GM12865 (cell line): ENCODE measurements around the gene ITGA2.

Experiments
- DNase-seq: peaks from one replicate; pipeline ENCODE4 v3.0.0; 2010; ENCODE audit warnings: low read depth
- H3K4me3 ChIP-seq: 2 replicates; pipeline ENCODE4 v1.5.1; 2011; ENCODE audit warnings: mild to moderate bottlenecking, low read depth, low read length, control low read depth
- TF ChIP-seq, protein P1 (sequence below): IDR thresholded peaks from 2 replicates; pipeline ENCODE4 v1.5.1; 2011; ENCODE audit warnings: low read length, control low read depth, low read depth, inconsistent platforms; ENCODE audit not compliant: insufficient read depth; ENCODE audit errors: missing control alignments

ITGA2 gene

GRCh38 chr5:53067641-53068040, 78.5 kb downstream of the ITGA2 start:
- TF ChIP-seq, protein P1, sequence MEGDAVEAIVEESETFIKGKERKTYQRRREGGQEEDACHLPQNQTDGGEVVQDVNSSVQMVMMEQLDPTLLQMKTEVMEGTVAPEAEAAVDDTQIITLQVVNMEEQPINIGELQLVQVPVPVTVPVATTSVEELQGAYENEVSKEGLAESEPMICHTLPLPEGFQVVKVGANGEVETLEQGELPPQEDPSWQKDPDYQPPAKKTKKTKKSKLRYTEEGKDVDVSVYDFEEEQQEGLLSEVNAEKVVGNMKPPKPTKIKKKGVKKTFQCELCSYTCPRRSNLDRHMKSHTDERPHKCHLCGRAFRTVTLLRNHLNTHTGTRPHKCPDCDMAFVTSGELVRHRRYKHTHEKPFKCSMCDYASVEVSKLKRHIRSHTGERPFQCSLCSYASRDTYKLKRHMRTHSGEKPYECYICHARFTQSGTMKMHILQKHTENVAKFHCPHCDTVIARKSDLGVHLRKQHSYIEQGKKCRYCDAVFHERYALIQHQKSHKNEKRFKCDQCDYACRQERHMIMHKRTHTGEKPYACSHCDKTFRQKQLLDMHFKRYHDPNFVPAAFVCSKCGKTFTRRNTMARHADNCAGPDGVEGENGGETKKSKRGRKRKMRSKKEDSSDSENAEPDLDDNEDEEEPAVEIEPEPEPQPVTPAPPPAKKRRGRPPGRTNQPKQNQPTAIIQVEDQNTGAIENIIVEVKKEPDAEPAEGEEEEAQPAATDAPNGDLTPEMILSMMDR, result no peak
- no peak for DNase-seq
- no peak overlapping the region for H3K4me3 ChIP-seq

DNA sequence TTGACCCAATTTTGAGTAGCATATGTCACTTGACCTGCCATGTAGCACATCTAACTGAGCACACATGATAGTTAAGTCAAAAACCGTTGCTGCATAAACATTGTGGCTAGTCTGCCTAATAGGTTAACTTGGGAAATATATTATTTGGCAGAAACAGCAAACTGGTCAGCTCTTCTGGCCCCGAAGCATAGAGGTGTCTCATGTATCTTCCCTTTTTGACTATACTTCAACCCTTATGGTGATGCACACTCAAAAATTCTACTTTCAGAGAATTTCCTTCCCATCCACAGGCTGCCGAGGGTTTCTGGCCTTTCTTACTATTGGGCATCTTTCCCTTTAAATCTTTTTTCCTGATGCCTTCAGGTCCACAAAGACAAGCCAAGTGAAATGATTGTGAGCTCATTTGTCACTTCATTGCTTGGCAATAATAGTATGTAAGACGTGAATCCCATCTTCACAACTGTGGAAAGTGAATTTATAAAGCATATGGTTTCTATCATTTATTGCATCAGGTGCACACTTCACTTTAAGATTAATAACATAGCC, 79.2 kb downstream of the ITGA2 start:
- H3K4me3 ChIP-seq, result no peak overlapping the region
- no peak for DNase-seq
- TF ChIP-seq, protein P1, result no peak

DNA sequence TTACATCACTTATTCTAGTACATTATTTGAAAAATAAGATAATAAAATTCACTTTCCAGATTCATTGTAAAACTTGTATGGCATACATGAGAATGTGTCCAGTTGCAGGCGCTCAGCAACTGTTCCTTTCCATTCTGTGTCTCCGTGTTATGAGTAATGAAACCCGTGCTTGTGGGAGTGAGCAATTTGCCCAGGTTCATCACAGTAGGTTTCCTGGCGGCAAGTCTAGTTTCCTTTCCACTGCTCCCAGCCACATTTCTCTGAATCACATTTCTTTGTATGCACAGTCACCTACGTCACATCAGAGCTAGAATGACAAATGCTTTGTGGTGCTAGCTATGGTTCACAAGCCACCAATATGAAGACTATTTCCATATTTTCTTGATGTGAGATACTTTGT, 80.5 kb downstream of the ITGA2 start:
- no peak overlapping the region for H3K4me3 ChIP-seq
- TF ChIP-seq, protein P1, result no peak
- DNase-seq, result no peak

DNA sequence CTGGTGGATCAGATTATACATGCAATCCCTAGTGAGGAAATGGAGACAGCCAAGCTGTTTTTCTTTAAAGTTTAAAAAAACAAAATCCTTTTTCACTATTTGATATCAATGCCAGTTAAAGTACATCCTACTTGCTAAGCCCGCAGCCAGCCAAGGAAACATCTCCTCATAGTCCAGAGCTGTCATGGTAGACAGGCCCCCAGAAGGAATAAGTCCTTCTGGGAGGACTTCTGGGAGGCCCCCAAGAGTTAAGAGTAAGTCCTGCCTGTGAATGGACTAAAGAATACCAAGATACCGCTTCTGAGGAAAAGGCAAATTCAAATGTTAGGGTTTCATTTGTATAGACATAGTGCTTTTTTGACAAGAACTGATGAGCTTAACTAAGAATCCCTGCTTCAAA, 82.1 kb downstream of the ITGA2 start:
- TF ChIP-seq, protein P1, result no peak
- DNase-seq, result no peak
- no peak overlapping the region for H3K4me3 ChIP-seq

- TF ChIP-seq, protein P1, result no peak
- H3K4me3 ChIP-seq, result no peak overlapping the region
- no peak for DNase-seq
Observed at GRCh38 chr5:53071738-53072137, 82.6 kb downstream of the ITGA2 start.

DNA sequence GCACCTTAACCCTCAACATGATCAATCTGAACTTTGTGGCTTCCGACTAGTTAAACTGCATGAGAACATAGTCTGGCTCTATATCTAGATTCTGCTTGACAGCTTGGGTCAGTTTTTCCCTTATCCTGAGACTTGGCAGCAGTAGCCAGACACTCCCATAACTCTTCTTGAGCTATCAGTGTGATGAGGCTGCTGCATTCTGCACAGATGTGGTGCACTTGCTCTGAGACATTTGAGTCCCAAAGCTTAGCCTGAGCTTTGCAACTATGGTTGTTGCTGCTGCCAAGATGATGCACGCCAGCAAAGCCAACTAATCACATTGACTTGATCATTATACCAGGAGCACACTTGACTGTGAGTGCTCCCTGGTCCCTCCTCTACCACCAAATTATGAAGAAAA, 84.2 kb downstream of the ITGA2 start:
- TF ChIP-seq, protein P1, result no peak
- DNase-seq, result no peak

GRCh38 chr5:53076014-53076583, 86.9 kb downstream of the ITGA2 start:
- TF ChIP-seq, protein P1, result no peak
- no peak for DNase-seq
- H3K4me3 ChIP-seq, result no peak overlapping the region

More for the DNA sequence above, 84.2 kb downstream of the ITGA2 start:
- H3K4me3 ChIP-seq, result no peak overlapping the region
